Right lobe of liver (tissue), 6 donors: ENCODE measurements around the gene ADAT1. TPM values are rescaled to one million over a fixed set of nuclear protein-coding genes. Genes with fewer than 3 reads are reported as not detected.

ENCODE experiments used
- ATAC-seq, 4 donors: fragments of 200-7000 bp; cut with Tn5 transposase; one replicate each; pipeline ENCODE4 v1.9.1; 2020; ENCODE audit warnings: mild to moderate bottlenecking in 4 of 4, moderate library complexity in 4 of 4
- DNase-seq, 3 donors: peaks; one replicate each; pipeline ENCODE4 v3.0.0-alpha.2; 2020
- H3K27ac ChIP-seq, 3 donors: fragments of 200-600 bp; one replicate each; pipeline ENCODE4 v1.8.0; 2022
- H3K27me3 ChIP-seq, 2 donors: fragments of 200-600 bp; one replicate each; pipeline ENCODE4 v1.8.0; 2022
- H3K36me3 ChIP-seq, 4 donors: fragments of 200-600 bp; sonication (generic) in 1 of 4; one replicate each; pipeline versions ENCODE4 v1.5.1 to v1.8.0; 2017 to 2022; ENCODE audit warnings: control low read depth in 1 of 4
- H3K4me1 ChIP-seq, 4 donors: fragments of 200-600 bp; sonication (generic) in 1 of 4; one replicate each; pipeline versions ENCODE4 v1.5.1 to v1.8.0; 2017 to 2022; ENCODE audit warnings: control low read depth in 1 of 4
- H3K4me3 ChIP-seq, 3 donors: fragments of 200-600 bp; one replicate each; pipeline ENCODE4 v1.8.0; 2022
- H3K9me3 ChIP-seq, 4 donors: fragments of 200-600 bp; sonication (generic) in 1 of 4; one replicate each; pipeline versions ENCODE4 v1.5.1 to v1.8.0; 2017 to 2022; ENCODE audit warnings: control low read depth in 1 of 4
- CTCF ChIP-seq, 4 donors: fragments of 200-600 bp in 3 of 4; fragments of 450-650 bp in 1 of 4; IDR thresholded peaks; one replicate each; pipeline versions ENCODE4 v1.5.1 to v1.8.0; 2016 to 2022; ENCODE audit warnings: antibody characterized with exemption in 4 of 4, mild to moderate bottlenecking in 2 of 4
- POLR2A ChIP-seq: fragments of 450-650 bp; IDR thresholded peaks from one replicate; pipeline ENCODE4 v1.6.1; 2017; ENCODE audit warnings: antibody characterized with exemption, mild to moderate bottlenecking
- WGBS: methylation state at CpG from one replicate; pipeline ENCODE4 v1.1.6; 2018; ENCODE audit warnings: low coverage, low lambda C conversion rate; ENCODE audit not compliant: insufficient coverage; ENCODE audit errors: missing lambda C conversion rate; 5-methylcytosine and 5-hydroxymethylcytosine counted together
- intact Hi-C, 2 donors: fragments of 100-400 bp; cut with DNase I; formaldehyde crosslinking; loops; one replicate each; pipeline versions ENCODE4 v1.11.2 to v1.14.1; 2022
- total RNA-seq, 6 experiments: library from RNA; depleted of rRNA in 2 of 6; stranded (reverse); fragments of >200 nt in 2 of 6; fragmentation: NEBNext Ultra II Directional in 3 of 6; extraction: Animal tissue kit (Norgen Biotek cat#: 25700) in 3 of 6; gene quantifications; one replicate each; pipeline versions ENCODE4 v1.1.0 to v1.2.4, GENCODE V29; 2016 to 2023
- donor health status: DM: no; HTN: yes; CAD: no.
- donor health status: DM: no; HTN: no; CAD: no.
- donor health status: DM: no; HTN: no; CAD: no.
- donor health status: DM: no; HTN: yes; CAD: no.
- donor health status: DM: no; HTN: yes; CAD: no.

The ADAT1 gene
- total RNA-seq, 6 experiments from 2014 or later = 17.7 to 29.7 (median 20.7) TPM

GRCh38 chr16:75644240-75645012 is 21.3 kb upstream of the ADAT1 start:
- no peaks in the 10 kb centered on the region for H3K9me3 ChIP-seq
- H3K36me3 ChIP-seq = peaks cover 0 to 37% (median 15%) of the 10 kb centered on the region in 4 donors
- H3K4me1 ChIP-seq = peaks cover 0 to 18% (median 7%) of the 10 kb centered on the region in 4 donors
- no peaks in the 10 kb centered on the region for H3K27me3 ChIP-seq
- no peak overlapping the region for H3K27ac ChIP-seq
- no peak for DNase-seq
- ATAC-seq = no peak
- TF ChIP-seq POLR2A = no peak
- TF ChIP-seq CTCF (IDR thresholded peaks at IDR 0.05) = peak in 1 of 4 donors; percentile 10
- intact Hi-C loops = no loop called here
- WGBS = 70% methylated on average over 2 of the region's 7 CpGs
- no peak overlapping the region for H3K4me3 ChIP-seq

GRCh38 chr16:75640598-75640997 is 17.5 kb upstream of the ADAT1 start:
- WGBS = 78% methylated on average over 4 of the region's 6 CpGs
- DNase-seq = no peak
- TF ChIP-seq POLR2A (no peak), CTCF (IDR thresholded peaks at IDR 0.05) (no peak)
- H3K27me3 ChIP-seq = no peaks in the 10 kb centered on the region
- intact Hi-C loops = no loop called here
- no peak overlapping the region for H3K27ac ChIP-seq
- peaks cover 0 to 7% (median under 1%) of the 10 kb centered on the region in 4 donors for H3K4me1 ChIP-seq
- no peak overlapping the region for H3K4me3 ChIP-seq
- no peak for ATAC-seq
- H3K9me3 ChIP-seq = no peaks in the 10 kb centered on the region
- H3K36me3 ChIP-seq = peaks cover 6 to 75% (median 30%) of the 10 kb centered on the region in 4 donors

DNA sequence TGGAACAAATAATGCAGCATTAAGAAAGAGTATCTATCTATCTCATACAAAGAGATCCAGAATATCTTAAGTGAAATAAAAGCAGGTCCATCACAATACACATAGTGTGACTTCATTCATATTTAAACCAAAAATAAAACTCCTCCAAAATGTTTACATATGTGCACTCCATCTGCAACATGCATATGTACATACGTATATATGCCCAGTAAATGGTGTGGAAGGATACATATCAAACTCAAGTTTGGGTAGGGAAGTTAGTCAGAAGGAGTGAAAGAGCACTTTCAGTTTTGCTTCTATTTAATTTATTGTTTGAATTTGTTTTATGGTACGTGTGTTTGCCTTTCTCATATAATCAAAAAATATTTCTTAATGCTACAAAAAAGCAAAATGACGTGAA is 12.0 kb upstream of the ADAT1 start:
- WGBS = 81% methylated on average over 3 of the region's 3 CpGs
- ATAC-seq = no peak
- no peak for DNase-seq
- H3K4me3 ChIP-seq = no peak overlapping the region
- no peaks in the 10 kb centered on the region for H3K27me3 ChIP-seq
- no peak overlapping the region for H3K27ac ChIP-seq
- H3K36me3 ChIP-seq = peaks cover 18 to 99% (median 49%) of the 10 kb centered on the region in 4 donors
- no peaks in the 10 kb centered on the region for H3K9me3 ChIP-seq
- TF ChIP-seq CTCF (IDR thresholded peaks at IDR 0.05) (no peak), POLR2A (no peak)
- intact Hi-C loops = no loop called here
- no peaks in the 10 kb centered on the region for H3K4me1 ChIP-seq

DNA sequence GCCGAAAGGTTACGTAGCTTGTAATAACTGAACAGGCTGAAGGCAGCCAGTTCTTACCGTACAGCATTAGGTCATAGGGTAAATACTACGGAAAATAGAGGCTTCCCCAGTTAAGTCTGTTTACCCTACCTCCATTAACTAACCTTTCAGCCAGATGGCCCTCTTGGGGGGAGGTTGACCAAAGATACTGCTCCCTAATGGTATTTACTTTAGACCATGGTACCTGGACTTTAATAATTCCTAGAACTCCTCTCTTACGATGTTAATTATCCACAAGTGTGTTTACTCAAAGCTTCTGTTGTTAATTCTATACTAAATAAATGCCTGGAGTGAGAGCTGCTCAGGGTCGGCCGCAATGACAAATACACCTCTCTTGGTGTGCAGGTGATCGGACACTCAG is 9.8 kb upstream of the ADAT1 start:
- WGBS = 88% methylated on average over 7 of the region's 8 CpGs
- TF ChIP-seq POLR2A = no peak
- TF ChIP-seq CTCF (IDR thresholded peaks at IDR 0.05) = no peak
- H3K9me3 ChIP-seq = no peaks in the 10 kb centered on the region
- intact Hi-C loops = no loop called here
- DNase-seq (no peak), ATAC-seq (no peak)
- H3K27me3 ChIP-seq = no peaks in the 10 kb centered on the region
- no peak overlapping the region for H3K27ac ChIP-seq
- H3K4me1 ChIP-seq = no peaks in the 10 kb centered on the region
- peaks cover 16 to 99% (median 54%) of the 10 kb centered on the region in 4 donors for H3K36me3 ChIP-seq
- no peak overlapping the region for H3K4me3 ChIP-seq
